Gastrocnemius medialis (tissue), 4 donors: ENCODE results near the gene LIMCH1.

ENCODE experiments used
- POLR2A ChIP-seq, 2 donors: fragments of 450-650 bp; IDR thresholded peaks; one replicate each; pipeline ENCODE4 v1.6.1; 2017; ENCODE audit warnings: antibody characterized with exemption in 2 of 2, mild to moderate bottlenecking in 2 of 2, moderate library complexity in 2 of 2
- TF ChIP-seq, protein P1 (sequence below), 5 experiments: fragments of 450-650 bp in 3 of 5; fragments of 200-600 bp in 2 of 5; sonication (generic) in 2 of 5; IDR thresholded peaks in 4 of 5; conservative IDR thresholded peaks in 1 of 5; 1 replicate in 4 of 5; 2 replicates in 1 of 5; pipeline ENCODE4 v1.5.1; 2016 to 2019; ENCODE audit warnings: antibody characterized with exemption in 5 of 5, mild to moderate bottlenecking in 3 of 5, moderate library complexity in 3 of 5

DNA sequence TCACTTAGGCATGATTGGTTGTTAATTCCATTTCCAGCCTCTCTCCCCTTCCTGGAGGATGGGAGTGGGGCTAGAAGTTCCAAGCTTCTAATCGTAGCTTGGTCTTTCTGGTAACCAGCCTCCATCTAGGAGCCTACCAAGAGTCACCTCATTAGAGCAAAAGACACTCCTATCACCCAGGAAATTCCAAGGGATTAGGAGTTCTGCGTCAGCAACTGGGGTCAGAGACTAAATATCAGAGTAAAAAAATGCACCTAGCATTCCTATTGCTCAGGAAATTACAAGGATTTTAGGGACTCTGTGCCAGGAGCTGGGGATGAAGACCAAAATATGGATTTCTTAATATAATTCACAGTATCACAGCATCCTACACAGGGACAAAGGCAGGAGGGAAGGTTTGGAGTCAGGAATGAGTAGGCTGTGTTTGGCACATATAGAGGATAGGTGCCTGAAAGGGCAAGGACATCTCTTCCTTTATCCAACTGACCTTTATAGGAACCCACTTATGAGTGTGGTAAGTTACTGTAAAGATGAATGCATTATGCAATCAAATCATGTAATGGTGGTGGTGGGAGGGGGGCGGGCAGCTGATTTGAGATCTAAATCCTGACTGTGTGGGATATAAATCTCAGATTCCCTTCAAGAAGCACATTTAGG lies 30.5 kb upstream of the LIMCH1 start:
- TF ChIP-seq, protein P1, sequence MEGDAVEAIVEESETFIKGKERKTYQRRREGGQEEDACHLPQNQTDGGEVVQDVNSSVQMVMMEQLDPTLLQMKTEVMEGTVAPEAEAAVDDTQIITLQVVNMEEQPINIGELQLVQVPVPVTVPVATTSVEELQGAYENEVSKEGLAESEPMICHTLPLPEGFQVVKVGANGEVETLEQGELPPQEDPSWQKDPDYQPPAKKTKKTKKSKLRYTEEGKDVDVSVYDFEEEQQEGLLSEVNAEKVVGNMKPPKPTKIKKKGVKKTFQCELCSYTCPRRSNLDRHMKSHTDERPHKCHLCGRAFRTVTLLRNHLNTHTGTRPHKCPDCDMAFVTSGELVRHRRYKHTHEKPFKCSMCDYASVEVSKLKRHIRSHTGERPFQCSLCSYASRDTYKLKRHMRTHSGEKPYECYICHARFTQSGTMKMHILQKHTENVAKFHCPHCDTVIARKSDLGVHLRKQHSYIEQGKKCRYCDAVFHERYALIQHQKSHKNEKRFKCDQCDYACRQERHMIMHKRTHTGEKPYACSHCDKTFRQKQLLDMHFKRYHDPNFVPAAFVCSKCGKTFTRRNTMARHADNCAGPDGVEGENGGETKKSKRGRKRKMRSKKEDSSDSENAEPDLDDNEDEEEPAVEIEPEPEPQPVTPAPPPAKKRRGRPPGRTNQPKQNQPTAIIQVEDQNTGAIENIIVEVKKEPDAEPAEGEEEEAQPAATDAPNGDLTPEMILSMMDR (IDR thresholded peaks at IDR 0.05 in 4 of 5, conservative IDR thresholded peaks at IDR 0.05 in 1 of 5) = no peak
- no peak for TF ChIP-seq POLR2A (IDR thresholded peaks at IDR 0.05)
